Stimulated activated memory B cell treated with anti-CD40 and anti-IgM and Interleukin-4, amounts not matched to agents 10 μg/mL and 1 μg/mL and 100 μg/mL, for 72 hours (primary cell): ENCODE data around the gene LCN6.
"Not testable (repeated sequence)": the region's sequence is repeated elsewhere in the genome, so short reads cannot be mapped to it uniquely, and the experiment has no call there.

Experiments used
- ATAC-seq: fragments of 150-1000 bp; cut with Tn5 transposase; 2 replicates; pipeline ENCODE4 v1.10.0; 2021
- H3K27ac Mint-ChIP-seq: one replicate; pipeline ENCODE4 v1.8.0; 2022; ENCODE audit warnings: mild to moderate bottlenecking, mixed read lengths
- H3K27me3 Mint-ChIP-seq: one replicate; pipeline ENCODE4 v1.8.0; 2022; ENCODE audit warnings: mixed read lengths
- H3K36me3 Mint-ChIP-seq: one replicate; pipeline ENCODE4 v1.8.0; 2022; ENCODE audit warnings: mixed read lengths
- H3K4me1 Mint-ChIP-seq: one replicate; pipeline ENCODE4 v1.8.0; 2022; ENCODE audit warnings: mixed read lengths
- H3K4me3 Mint-ChIP-seq: one replicate; pipeline ENCODE4 v1.8.0; 2022; ENCODE audit warnings: mild to moderate bottlenecking, moderate library complexity, mixed read lengths
- H3K9me3 Mint-ChIP-seq: one replicate; pipeline ENCODE4 v1.8.0; 2022; ENCODE audit warnings: mixed read lengths

Gene LCN6

DNA sequence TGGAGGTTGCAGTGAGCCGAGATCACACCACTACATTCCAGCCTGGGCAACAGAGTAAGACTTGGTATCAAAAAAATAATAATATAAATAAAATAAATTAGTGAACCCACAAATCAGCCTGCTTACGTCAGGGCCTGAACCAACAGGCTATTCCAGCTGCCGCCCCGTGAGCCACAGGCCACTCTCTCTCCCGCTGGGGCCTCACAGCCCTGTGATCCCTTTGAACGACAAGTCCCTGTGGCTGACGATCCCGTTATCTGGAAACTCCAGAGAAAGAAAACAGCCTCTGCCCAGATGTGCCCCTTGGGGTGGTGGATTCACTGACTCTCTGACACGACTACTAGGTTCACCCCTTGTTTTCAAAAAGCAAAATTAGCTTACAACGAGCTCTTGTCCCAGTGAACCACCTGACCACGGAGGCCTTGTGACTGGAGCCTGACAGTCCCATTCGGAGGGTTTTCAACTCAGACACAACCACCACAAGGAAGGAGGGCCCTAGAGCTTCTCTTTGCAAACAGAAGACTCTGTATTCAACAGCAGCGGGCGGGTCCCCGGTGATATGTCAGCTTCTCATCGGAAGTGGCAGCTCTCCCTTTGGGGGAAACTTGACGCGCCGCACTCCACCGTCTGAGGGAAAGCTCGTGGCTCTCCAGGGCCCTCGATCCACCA, 40.3 kb downstream of the LCN6 start:
- no peak overlapping the region for H3K4me3 Mint-ChIP-seq
- no peak for ATAC-seq
- peaks cover 28% of the 10 kb centered on the region for H3K27me3 Mint-ChIP-seq

GRCh38 chr9:136707011-136707410, 41.3 kb downstream of the LCN6 start:
- H3K9me3 Mint-ChIP-seq: no peaks in the 10 kb centered on the region
- H3K27ac Mint-ChIP-seq: no peak overlapping the region
- H3K4me1 Mint-ChIP-seq: peaks cover 16% of the 10 kb centered on the region
- no peak overlapping the region for H3K4me3 Mint-ChIP-seq
- H3K36me3 Mint-ChIP-seq: no peaks in the 10 kb centered on the region
- no peak for ATAC-seq
- peaks cover 28% of the 10 kb centered on the region for H3K27me3 Mint-ChIP-seq

More for the DNA sequence above, 40.3 kb downstream of the LCN6 start:
- Mint-ChIP-seq H3K4me1 (peaks cover 12% of the 10 kb centered on the region), H3K36me3 (no peaks in the 10 kb centered on the region), H3K9me3 (no peaks in the 10 kb centered on the region), H3K27ac (no peak overlapping the region)

DNA sequence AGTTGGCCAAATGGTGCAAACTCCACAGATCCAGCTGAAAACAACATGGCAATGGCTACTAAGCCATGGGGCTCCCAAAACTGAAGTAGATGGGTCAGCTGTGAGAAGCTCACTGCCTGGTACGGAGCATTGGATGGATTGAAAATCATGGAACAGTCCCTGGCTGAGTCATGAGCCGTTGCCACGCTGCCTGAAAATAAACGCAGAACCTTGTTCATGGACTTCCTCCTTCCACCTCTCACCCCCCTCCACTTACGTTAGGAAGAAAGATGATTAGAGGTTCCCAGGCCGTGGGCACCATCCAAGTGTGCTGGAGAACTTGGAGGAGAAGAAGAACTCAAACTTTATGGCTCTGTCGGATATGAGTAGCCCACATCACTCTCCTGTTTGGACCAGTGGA, 42.8 kb downstream of the LCN6 start:
- Mint-ChIP-seq H3K27me3 (peaks cover 22% of the 10 kb centered on the region), H3K27ac (no peak overlapping the region), H3K36me3 (no peaks in the 10 kb centered on the region), H3K4me3 (no peak overlapping the region), H3K9me3 (no peaks in the 10 kb centered on the region), H3K4me1 (peaks cover 25% of the 10 kb centered on the region)
- ATAC-seq: no peak

GRCh38 chr9:136704741-136705140, 43.6 kb downstream of the LCN6 start:
- H3K27ac Mint-ChIP-seq, H3K4me3 Mint-ChIP-seq: not testable (repeated sequence)

DNA sequence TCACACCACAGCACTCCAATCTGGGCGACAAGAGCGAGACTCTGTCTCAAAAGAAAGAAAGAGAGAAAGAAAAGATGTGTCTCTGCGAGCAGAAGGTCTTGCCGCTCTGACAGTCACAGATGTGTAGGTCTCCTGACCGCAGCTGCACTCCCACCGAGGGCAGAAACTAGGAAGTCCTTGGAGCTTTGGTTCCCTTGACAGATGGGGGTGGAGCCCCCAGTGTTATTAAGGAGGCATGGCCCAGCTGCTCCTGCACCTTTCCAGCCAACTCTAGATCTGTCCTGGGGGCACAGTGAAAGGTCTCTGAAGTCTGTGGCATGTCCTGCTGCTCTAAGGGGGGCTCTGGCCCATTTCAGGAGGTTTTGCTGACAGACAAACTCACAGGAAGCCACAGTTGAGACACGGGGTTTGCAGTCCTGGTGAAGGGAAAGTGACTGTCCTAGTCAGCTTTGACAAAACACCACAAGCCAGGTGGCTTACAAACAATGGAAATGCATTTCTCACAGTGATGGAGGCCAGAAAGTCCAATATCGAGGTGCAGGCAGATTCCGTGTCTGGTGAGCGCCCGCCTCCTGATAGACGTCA, 45.0 kb downstream of the LCN6 start:
- H3K27ac Mint-ChIP-seq: no peak overlapping the region
- no peaks in the 10 kb centered on the region for H3K36me3 Mint-ChIP-seq
- H3K9me3 Mint-ChIP-seq: no peaks in the 10 kb centered on the region
- H3K27me3 Mint-ChIP-seq: peaks cover 23% of the 10 kb centered on the region
- H3K4me1 Mint-ChIP-seq: peaks cover 31% of the 10 kb centered on the region
- ATAC-seq: no peak
- no peak overlapping the region for H3K4me3 Mint-ChIP-seq

More at GRCh38 chr9:136704741-136705140, 43.6 kb downstream of the LCN6 start:
- H3K9me3 Mint-ChIP-seq, H3K36me3 Mint-ChIP-seq, ATAC-seq: not testable (repeated sequence)
- peaks cover 21% of the 10 kb centered on the region for H3K27me3 Mint-ChIP-seq
- H3K4me1 Mint-ChIP-seq: peaks cover 31% of the 10 kb centered on the region

DNA sequence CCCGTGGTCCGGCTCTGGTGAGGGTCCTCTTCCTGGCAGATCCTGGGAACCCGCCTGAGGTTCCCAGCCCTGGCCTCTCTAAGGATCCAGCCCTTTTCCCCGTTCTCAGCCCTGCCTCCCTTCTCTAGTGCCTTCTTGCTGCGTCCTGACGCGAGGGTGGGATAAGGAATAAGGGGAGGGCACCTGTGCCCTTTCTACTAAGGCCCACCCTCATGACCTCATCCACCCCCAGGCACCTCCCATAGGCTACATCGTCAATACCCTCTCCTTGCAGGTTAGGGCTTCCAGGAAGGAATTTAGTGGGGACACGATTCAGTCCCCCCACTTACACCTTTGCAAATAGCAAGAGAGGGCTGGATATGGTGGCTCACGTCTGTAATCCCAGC, 46.7 kb downstream of the LCN6 start:
- no peaks in the 10 kb centered on the region for H3K36me3 Mint-ChIP-seq
- H3K27ac Mint-ChIP-seq: peak overlapping the region; percentile 93
- peaks cover 40% of the 10 kb centered on the region for H3K4me1 Mint-ChIP-seq
- H3K9me3 Mint-ChIP-seq: no peaks in the 10 kb centered on the region
- H3K27me3 Mint-ChIP-seq: peaks cover 40% of the 10 kb centered on the region
- ATAC-seq: no peak
- H3K4me3 Mint-ChIP-seq: peak overlapping the region; percentile 73

- H3K27me3 Mint-ChIP-seq: peaks cover 46% of the 10 kb centered on the region
- peak overlapping the region; percentile 93 for H3K27ac Mint-ChIP-seq
- no peaks in the 10 kb centered on the region for H3K36me3 Mint-ChIP-seq
- peak; percentile 89 for ATAC-seq
- H3K4me1 Mint-ChIP-seq: peaks cover 40% of the 10 kb centered on the region
- H3K4me3 Mint-ChIP-seq: peak overlapping the region; percentile 73
- H3K9me3 Mint-ChIP-seq: no peaks in the 10 kb centered on the region
Measured at GRCh38 chr9:136700959-136701667, 47.2 kb downstream of the LCN6 start.

GRCh38 chr9:136700304-136700703, 48.0 kb downstream of the LCN6 start:
- no peaks in the 10 kb centered on the region for H3K9me3 Mint-ChIP-seq
- no peak for ATAC-seq
- H3K27ac Mint-ChIP-seq: peak overlapping the region; percentile 93
- H3K4me1 Mint-ChIP-seq: peaks cover 40% of the 10 kb centered on the region
- no peaks in the 10 kb centered on the region for H3K36me3 Mint-ChIP-seq
- H3K4me3 Mint-ChIP-seq: no peak overlapping the region
- peaks cover 54% of the 10 kb centered on the region for H3K27me3 Mint-ChIP-seq

DNA sequence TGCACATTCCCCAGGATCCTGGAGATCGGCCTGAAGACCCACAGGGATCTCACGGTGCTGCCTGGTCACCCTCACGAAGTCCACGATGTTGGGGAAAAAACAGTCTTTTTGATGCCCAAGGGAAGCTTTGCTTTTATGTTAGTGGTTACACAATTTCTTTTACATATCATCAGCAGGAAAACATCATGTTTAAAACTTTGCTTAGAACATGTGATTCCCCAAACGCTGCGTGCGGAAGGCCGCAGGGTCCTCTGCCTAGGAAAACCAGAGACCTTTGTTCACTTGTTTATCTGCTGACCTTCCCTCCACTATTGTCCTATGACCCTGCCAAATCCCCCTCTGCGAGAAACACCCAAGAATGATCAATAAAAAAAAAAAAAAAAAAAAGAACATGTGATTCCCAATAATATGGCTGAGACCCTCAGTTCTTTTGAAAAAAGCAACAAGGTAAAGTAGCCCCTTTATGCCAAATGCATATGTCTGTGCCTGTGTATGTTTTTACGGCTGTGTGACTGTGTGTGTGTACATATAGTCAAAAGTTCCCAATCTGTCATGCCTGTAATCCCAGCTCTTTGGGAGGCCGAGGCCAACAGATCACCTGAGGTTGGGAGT, 49.6 kb downstream of the LCN6 start:
- Mint-ChIP-seq H3K4me1 (peaks cover 40% of the 10 kb centered on the region), H3K4me3 (no peak overlapping the region), H3K9me3 (no peaks in the 10 kb centered on the region), H3K27ac (no peak overlapping the region), H3K27me3 (peaks cover 64% of the 10 kb centered on the region), H3K36me3 (no peaks in the 10 kb centered on the region)
- no peak for ATAC-seq

- ATAC-seq: no peak
- no peak overlapping the region for H3K4me3 Mint-ChIP-seq
- no peaks in the 10 kb centered on the region for H3K9me3 Mint-ChIP-seq
- H3K36me3 Mint-ChIP-seq: no peaks in the 10 kb centered on the region
- peaks cover 34% of the 10 kb centered on the region for H3K4me1 Mint-ChIP-seq
- no peak overlapping the region for H3K27ac Mint-ChIP-seq
- peaks cover 72% of the 10 kb centered on the region for H3K27me3 Mint-ChIP-seq
Measured at GRCh38 chr9:136697821-136698526, 50.4 kb downstream of the LCN6 start.

GRCh38 chr9:136697146-136697820, 51.0 kb downstream of the LCN6 start:
- Mint-ChIP-seq H3K9me3 (no peaks in the 10 kb centered on the region), H3K27ac (no peak overlapping the region), H3K4me3 (no peak overlapping the region), H3K36me3 (no peaks in the 10 kb centered on the region), H3K4me1 (peaks cover 32% of the 10 kb centered on the region), H3K27me3 (peaks cover 75% of the 10 kb centered on the region)
- ATAC-seq: no peak

DNA sequence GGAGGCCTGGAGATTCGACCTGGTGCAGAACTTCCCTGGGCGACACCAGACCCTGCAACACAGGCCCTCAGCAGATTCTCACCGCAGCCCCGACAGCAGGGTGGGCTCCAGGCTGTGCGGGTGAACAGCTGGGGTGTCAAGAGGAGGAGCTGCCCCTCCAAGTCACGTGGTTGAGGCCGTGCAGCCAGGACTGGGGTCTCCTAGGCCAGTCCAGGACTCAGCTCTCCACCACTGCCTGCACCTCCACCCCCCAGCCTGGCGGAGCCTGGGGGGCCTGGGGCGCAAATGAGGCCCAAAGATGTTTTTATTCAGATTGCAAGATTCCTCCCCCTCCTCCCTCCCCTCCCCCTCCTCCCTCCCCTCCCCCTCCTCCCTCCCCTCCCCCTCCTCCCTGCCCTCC, 51.8 kb downstream of the LCN6 start:
- Mint-ChIP-seq H3K4me3 (no peak overlapping the region), H3K4me1 (peaks cover 25% of the 10 kb centered on the region), H3K36me3 (no peaks in the 10 kb centered on the region), H3K27ac (no peak overlapping the region), H3K9me3 (no peaks in the 10 kb centered on the region), H3K27me3 (peaks cover 70% of the 10 kb centered on the region)
- no peak for ATAC-seq

GRCh38 chr9:136695955-136696354, 52.4 kb downstream of the LCN6 start:
- Mint-ChIP-seq H3K9me3 (no peaks in the 10 kb centered on the region), H3K4me3 (no peak overlapping the region), H3K27me3 (peaks cover 73% of the 10 kb centered on the region), H3K27ac (no peak overlapping the region), H3K36me3 (no peaks in the 10 kb centered on the region), H3K4me1 (peaks cover 20% of the 10 kb centered on the region)
- ATAC-seq: no peak

DNA sequence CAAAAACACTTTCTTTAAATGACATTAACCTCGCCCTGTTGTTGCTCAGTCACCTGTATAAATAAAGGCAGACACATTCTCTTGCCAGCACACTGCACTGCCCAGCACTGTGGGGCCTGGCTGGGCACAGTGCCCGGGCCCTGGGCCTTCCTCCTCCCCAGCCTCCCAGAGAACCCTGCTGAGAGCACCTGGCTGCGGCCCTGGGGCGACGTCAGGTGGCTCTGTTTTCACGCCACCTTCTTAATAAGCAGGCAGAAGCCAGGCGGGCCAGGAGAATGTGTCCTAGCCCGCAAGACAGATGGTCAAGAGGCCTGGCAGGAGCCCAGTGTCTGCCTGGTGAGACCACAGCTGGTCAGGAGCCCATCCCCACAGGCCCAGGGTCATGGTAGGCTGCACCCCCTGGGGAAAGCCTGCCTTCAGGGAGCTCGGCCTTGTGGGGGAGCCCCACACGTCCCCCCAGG, 52.9 kb downstream of the LCN6 start:
- Mint-ChIP-seq H3K36me3 (no peaks in the 10 kb centered on the region), H3K27ac (no peak overlapping the region), H3K4me3 (no peak overlapping the region), H3K9me3 (no peaks in the 10 kb centered on the region), H3K27me3 (peaks cover 77% of the 10 kb centered on the region), H3K4me1 (peaks cover 15% of the 10 kb centered on the region)
- no peak for ATAC-seq
